Endothelial cell of hepatic sinusoid (primary cell): ENCODE data around the gene NDEL1.

ENCODE experiments used
- in situ Hi-C: cut with HindIII; loops from 2 replicates; pipeline ENCODE4 v1.10.0; 2017; ENCODE audit warnings: low sequenced_read_pairs

NDEL1 gene

GRCh38 chr17:8451933-8452614, 16.4 kb downstream of the NDEL1 start:
- in situ Hi-C loops = no loop called here

- in situ Hi-C loops = no loop called here
Observed at GRCh38 chr17:8453326-8453725, 17.6 kb downstream of the NDEL1 start.

- in situ Hi-C loops = no loop called here
Observed at GRCh38 chr17:8455665-8456209, 20.1 kb downstream of the NDEL1 start.

GRCh38 chr17:8458128-8458527, 22.4 kb downstream of the NDEL1 start:
- in situ Hi-C loops = no loop called here

GRCh38 chr17:8459107-8459506, 23.4 kb downstream of the NDEL1 start:
- in situ Hi-C loops = no loop called here

- in situ Hi-C loops = no loop called here
Observed at GRCh38 chr17:8459831-8460230, 24.1 kb downstream of the NDEL1 start.

GRCh38 chr17:8462564-8462963, 26.9 kb downstream of the NDEL1 start:
- in situ Hi-C loops = no loop called here

GRCh38 chr17:8463099-8463498, 27.4 kb downstream of the NDEL1 start:
- in situ Hi-C loops = no loop called here

- in situ Hi-C loops = no loop called here
Observed at GRCh38 chr17:8464941-8465340, 29.3 kb downstream of the NDEL1 start.

- in situ Hi-C loops = no loop called here
Observed at GRCh38 chr17:8465356-8465755, 29.7 kb downstream of the NDEL1 start.

- in situ Hi-C loops = no loop called here
Observed at GRCh38 chr17:8465759-8466158, 30.1 kb downstream of the NDEL1 start.

GRCh38 chr17:8466456-8466855, 30.8 kb downstream of the NDEL1 start:
- in situ Hi-C loops = no loop called here

- in situ Hi-C loops = no loop called here
Observed at GRCh38 chr17:8466873-8467272, 31.2 kb downstream of the NDEL1 start.

GRCh38 chr17:8467527-8467926, 31.8 kb downstream of the NDEL1 start:
- in situ Hi-C loops = no loop called here

GRCh38 chr17:8468127-8468526, 32.4 kb downstream of the NDEL1 start:
- in situ Hi-C loops = no loop called here

- in situ Hi-C loops = no loop called here
Observed at GRCh38 chr17:8468980-8469379, 33.3 kb downstream of the NDEL1 start.

GRCh38 chr17:8469964-8470363, 34.3 kb downstream of the NDEL1 start:
- in situ Hi-C loops = no loop called here

GRCh38 chr17:8470447-8471047, 34.9 kb downstream of the NDEL1 start:
- in situ Hi-C loops = no loop called here

GRCh38 chr17:8472663-8473062, 37.0 kb downstream of the NDEL1 start:
- in situ Hi-C loops = no loop called here

- in situ Hi-C loops = no loop called here
Observed at GRCh38 chr17:8473451-8474192, 37.9 kb downstream of the NDEL1 start.

- in situ Hi-C loops = no loop called here
Observed at GRCh38 chr17:8474826-8475225, 39.1 kb downstream of the NDEL1 start.

GRCh38 chr17:8475227-8475626, 39.5 kb downstream of the NDEL1 start:
- in situ Hi-C loops = no loop called here
